T-cell (primary cell): Measurements from ENCODE around the gene IFITM10. TPM values are rescaled to one million over a fixed set of nuclear protein-coding genes. Genes with fewer than 3 reads are reported as not detected.

ENCODE experiments used
- ATAC-seq, 4 experiments: fragments of 200-7000 bp in 3 of 4; fragments of 150-1000 bp in 1 of 4; cut with Tn5 transposase; replicated peaks in 1 of 4; 1 replicate in 3 of 4; 2 replicates in 1 of 4; pipeline ENCODE4 v1.10.0; 2021; ENCODE audit warnings: moderate library complexity in 3 of 4, mild to moderate bottlenecking in 2 of 4, moderate number of reproducible peaks in 1 of 4
- CTCF ChIA-PET, 2 donors: fragments of 300-600 bp; sonication (Branson Sonifier 250); formaldehyde crosslinking; loops; one replicate each; lab custom pipeline; 2022; ENCODE audit warnings: antibody characterized with exemption in 2 of 2; lab: Charles Lee
- POLR2A ChIA-PET, 2 donors: fragments of 300-600 bp; sonication (Branson Sonifier 250); formaldehyde crosslinking; loops; one replicate each; lab custom pipeline; 2022; ENCODE audit warnings: antibody characterized with exemption in 2 of 2; lab: Charles Lee
- DNase-seq, 35 experiments: peaks; one replicate each; pipeline versions ENCODE4 v3.0.0 to v3.0.0-alpha.2; 2013 to 2023
- H3K27ac ChIP-seq: one replicate; pipeline ENCODE4 v1.5.1; 2013; ENCODE audit warnings: low read length
- H3K27me3 ChIP-seq, 2 experiments: replicated peaks in 1 of 2; 1 replicate in 1 of 2; 2 replicates in 1 of 2; pipeline versions ENCODE4 v1.6.1 to v1.7.0; 2013; ENCODE audit warnings: low read length in 1 of 2, mixed read lengths in 1 of 2; ENCODE audit not compliant: control insufficient read depth in 2 of 2, insufficient read depth in 2 of 2; ENCODE audit errors: extremely low read depth in 1 of 2
- H3K36me3 ChIP-seq, 2 donors: 1 replicate in 1 of 2; 2 replicates in 1 of 2; pipeline versions ENCODE4 v1.6.1 to v1.7.0; 2013; ENCODE audit warnings: low read length in 1 of 2; ENCODE audit not compliant: control insufficient read depth in 2 of 2, insufficient read depth in 1 of 2; ENCODE audit errors: extremely low read depth in 1 of 2
- H3K4me1 ChIP-seq, 2 experiments: 1 replicate in 1 of 2; 2 replicates in 1 of 2; pipeline versions ENCODE4 v1.6.1 to v1.7.0; 2013; ENCODE audit warnings: low read length in 2 of 2, mixed read lengths in 1 of 2; ENCODE audit not compliant: insufficient read depth in 2 of 2, control insufficient read depth in 1 of 2; ENCODE audit errors: extremely low read depth in 1 of 2
- H3K4me3 ChIP-seq, 2 donors: 1 replicate in 1 of 2; 2 replicates in 1 of 2; pipeline versions ENCODE4 v1.5.1 to v1.7.0; 2013; ENCODE audit warnings: mild to moderate bottlenecking in 2 of 2, low read length in 1 of 2, moderate library complexity in 1 of 2; ENCODE audit not compliant: control insufficient read depth in 1 of 2; ENCODE audit errors: extremely low read depth in 1 of 2
- H3K9me3 ChIP-seq: 2 replicates; pipeline ENCODE4 v1.7.0; 2013
- H3K27ac Mint-ChIP-seq, 2 donors: one replicate each; pipeline ENCODE4 v1.8.0; 2020 to 2021; ENCODE audit warnings: mild to moderate bottlenecking in 2 of 2, mixed read lengths in 2 of 2
- H3K27me3 Mint-ChIP-seq, 2 donors: one replicate each; pipeline ENCODE4 v1.8.0; 2021 to 2022; ENCODE audit warnings: mixed read lengths in 2 of 2
- H3K36me3 Mint-ChIP-seq: one replicate; pipeline ENCODE4 v1.8.0; 2021; ENCODE audit warnings: mixed read lengths
- H3K4me1 Mint-ChIP-seq, 3 donors: one replicate each; pipeline ENCODE4 v1.8.0; 2020 to 2022; ENCODE audit warnings: mixed read lengths in 3 of 3, mild to moderate bottlenecking in 1 of 3
- H3K4me3 Mint-ChIP-seq, 3 donors: one replicate each; pipeline ENCODE4 v1.8.0; 2020 to 2022; ENCODE audit warnings: mild to moderate bottlenecking in 3 of 3, mixed read lengths in 3 of 3, moderate library complexity in 3 of 3
- H3K9me3 Mint-ChIP-seq, 3 donors: one replicate each; pipeline ENCODE4 v1.8.0; 2020 to 2022; ENCODE audit warnings: mixed read lengths in 3 of 3
- WGBS: methylation state at CpG from one replicate; pipeline ENCODE4 v1.1.5; 2013; ENCODE audit warnings: missing lambda C conversion rate; ENCODE audit not compliant: insufficient coverage; 5-methylcytosine and 5-hydroxymethylcytosine counted together
- total RNA-seq, 35 experiments: library from RNA in 6 of 35; stranded (reverse) in 6 of 35; fragments of 120-200 nt in 1 of 35; gene quantifications; one replicate each; pipeline versions ENCODE4 v1.2.1 to v1.2.4 and lab custom pipeline; 2013 to 2026

Gene IFITM10
- total RNA-seq, 5 donors from 2014 or later (not counting 1 experiment from before 2014, with no cell fraction given): 0.72 to 4.2 (median 1.8) TPM

DNA sequence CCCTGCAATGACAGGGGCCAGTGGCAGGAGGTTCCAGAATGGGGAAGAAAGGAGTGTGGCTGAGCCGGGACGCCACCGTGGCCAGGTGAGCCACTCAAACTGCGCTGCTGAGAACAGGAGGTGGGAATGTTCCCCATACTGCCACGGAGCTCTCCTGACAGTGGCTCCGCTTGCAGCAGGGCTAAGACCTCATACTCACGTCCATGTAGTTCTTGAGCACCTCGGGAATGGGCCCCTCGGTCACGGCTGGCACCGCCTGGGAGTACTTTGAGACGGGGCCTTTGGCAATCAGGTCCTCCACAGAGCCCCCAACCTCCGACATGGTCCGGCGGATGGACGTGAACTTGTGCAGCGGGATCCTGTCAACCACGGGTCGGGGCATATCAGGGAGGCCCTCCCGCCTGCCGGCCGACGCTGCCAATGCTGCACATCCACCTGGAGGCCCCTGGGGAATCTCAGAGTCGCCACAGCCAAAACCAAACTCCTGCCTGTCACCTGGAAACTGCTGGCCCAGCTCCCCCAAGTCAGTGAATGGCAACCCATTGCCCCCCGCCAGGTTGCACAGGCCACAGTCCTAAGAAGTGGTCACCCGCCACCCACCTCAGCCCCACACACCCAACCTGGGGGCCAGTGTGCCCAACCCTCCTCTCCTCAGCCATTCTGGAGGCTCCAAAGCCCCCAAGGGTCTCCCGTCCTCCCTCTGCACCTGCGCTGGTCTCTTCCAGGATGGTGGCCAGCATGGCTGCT, 10.9 kb upstream of the IFITM10 start:
- Histone ChIP-seq H3K36me3 (peaks cover 4 to 27% of the 10 kb centered on the region in 2 donors), H3K4me3 (peak overlapping the region in 1 of 2 donors; percentile 74), H3K9me3 (no peaks in the 10 kb centered on the region), H3K27me3 (no peaks in the 10 kb centered on the region), H3K4me1 (peaks cover 36 to 79% of the 10 kb centered on the region in 2 experiments), H3K27ac (no peak overlapping the region)
- CTCF ChIA-PET: no interaction called here
- no peak for ATAC-seq
- Mint-ChIP-seq H3K27me3 (no peaks in the 10 kb centered on the region), H3K9me3 (no peaks in the 10 kb centered on the region), H3K27ac (peak overlapping the region; percentile 82 to 87), H3K36me3 (no peaks in the 10 kb centered on the region), H3K4me1 (peaks cover 50 to 71% (median 64%) of the 10 kb centered on the region in 3 donors), H3K4me3 (peak overlapping the region; percentile 73 to 92 (median 80))
- 94% methylated on average over 26 of the region's 28 CpGs for WGBS
- POLR2A ChIA-PET: no interaction called here
- no peak for DNase-seq

GRCh38 chr11:1760351-1761109, 10.1 kb upstream of the IFITM10 start:
- Mint-ChIP-seq H3K27ac (peak overlapping the region in 1 of 2 donors; percentile 16), H3K4me3 (peak overlapping the region in 2 of 3 donors; percentile 28 to 92), H3K36me3 (peaks cover 5% of the 10 kb centered on the region), H3K27me3 (no peaks in the 10 kb centered on the region), H3K4me1 (peaks cover 57 to 79% (median 71%) of the 10 kb centered on the region in 3 donors), H3K9me3 (no peaks in the 10 kb centered on the region)
- peaks cover 4 to 29% of the 10 kb centered on the region in 2 donors for H3K36me3 ChIP-seq
- H3K9me3 ChIP-seq: no peaks in the 10 kb centered on the region
- DNase-seq (peak in 1 of 35 experiments; percentile 43), ATAC-seq (no peak)
- H3K4me3 ChIP-seq: no peak overlapping the region
- 85% methylated on average over 17 of the region's 23 CpGs for WGBS
- CTCF ChIA-PET: no interaction called here
- POLR2A ChIA-PET: no interaction called here
- no peak overlapping the region for H3K27ac ChIP-seq
- no peaks in the 10 kb centered on the region for H3K27me3 ChIP-seq
- peaks cover 43 to 86% of the 10 kb centered on the region in 2 experiments for H3K4me1 ChIP-seq

- Histone ChIP-seq H3K27me3 (peaks cover 0 to 5% of the 10 kb centered on the region in 2 experiments), H3K4me3 (no peak overlapping the region), H3K9me3 (no peaks in the 10 kb centered on the region), H3K36me3 (peaks cover 4 to 35% of the 10 kb centered on the region in 2 donors), H3K4me1 (peaks cover 50 to 93% of the 10 kb centered on the region in 2 experiments), H3K27ac (peak overlapping the region; percentile 36)
- Mint-ChIP-seq H3K27ac (peak overlapping the region; percentile 58 to 61), H3K9me3 (no peaks in the 10 kb centered on the region), H3K36me3 (peaks cover 10% of the 10 kb centered on the region), H3K4me1 (peaks cover 64 to 86% (median 78%) of the 10 kb centered on the region in 3 donors), H3K27me3 (no peaks in the 10 kb centered on the region), H3K4me3 (peak overlapping the region in 1 of 3 donors; percentile 92)
- no peak for ATAC-seq
- CTCF ChIA-PET: no interaction called here
- no peak for DNase-seq
- 30% methylated on average over 5 of the region's 5 CpGs for WGBS
- POLR2A ChIA-PET: no interaction called here
Measured at GRCh38 chr11:1759851-1760220, 9.4 kb upstream of the IFITM10 start.

- DNase-seq: no peak
- H3K4me3 Mint-ChIP-seq: peak overlapping the region; percentile 9 to 92 (median 52)
- ChIA-PET CTCF (no interaction called here), POLR2A (no interaction called here)
- WGBS: 85% methylated on average over 20 of the region's 23 CpGs
- Histone ChIP-seq H3K36me3 (peaks cover 4 to 40% of the 10 kb centered on the region in 2 donors), H3K27me3 (peaks cover 0 to 8% of the 10 kb centered on the region in 2 experiments), H3K4me3 (peak overlapping the region in 1 of 2 donors; percentile 3), H3K27ac (peak overlapping the region; percentile 75), H3K4me1 (peaks cover 53 to 93% of the 10 kb centered on the region in 2 experiments), H3K9me3 (no peaks in the 10 kb centered on the region)
- H3K27ac Mint-ChIP-seq: peak overlapping the region; percentile 90 to 91
- no peaks in the 10 kb centered on the region for H3K27me3 Mint-ChIP-seq
- no peak for ATAC-seq
- peaks cover 12% of the 10 kb centered on the region for H3K36me3 Mint-ChIP-seq
- H3K4me1 Mint-ChIP-seq: peaks cover 70 to 83% (median 77%) of the 10 kb centered on the region in 3 donors
- no peaks in the 10 kb centered on the region for H3K9me3 Mint-ChIP-seq
Measured at GRCh38 chr11:1759151-1759850, 8.9 kb upstream of the IFITM10 start.

GRCh38 chr11:1758611-1759150, 8.3 kb upstream of the IFITM10 start:
- ChIA-PET POLR2A (no interaction called here), CTCF (interaction anchor here in 1 of 2 donors (0.6 kb wide), 1 partner anchor 74 kb away, joined by 3 read pairs; no protein-coding TSS in a partner anchor)
- H3K4me3 Mint-ChIP-seq: peak overlapping the region; percentile 52 to 92 (median 63)
- no peaks in the 10 kb centered on the region for H3K27me3 Mint-ChIP-seq
- Histone ChIP-seq H3K4me1 (peaks cover 54 to 95% of the 10 kb centered on the region in 2 experiments), H3K27ac (peak overlapping the region; percentile 75), H3K27me3 (peaks cover 0 to 8% of the 10 kb centered on the region in 2 experiments), H3K4me3 (peak overlapping the region; percentile 42 to 72), H3K36me3 (peaks cover 4 to 45% of the 10 kb centered on the region in 2 donors), H3K9me3 (no peaks in the 10 kb centered on the region)
- DNase-seq (no peak), ATAC-seq (no peak)
- H3K9me3 Mint-ChIP-seq: no peaks in the 10 kb centered on the region
- WGBS: 40% methylated on average over 10 of the region's 21 CpGs
- peak overlapping the region; percentile 90 to 91 for H3K27ac Mint-ChIP-seq
- peaks cover 70 to 82% (median 75%) of the 10 kb centered on the region in 3 donors for H3K4me1 Mint-ChIP-seq
- peaks cover 12% of the 10 kb centered on the region for H3K36me3 Mint-ChIP-seq
